HG02588 (cell line): ENCODE measurements around the gene METTL17.
"Not testable (repeated sequence)": the region's sequence is repeated elsewhere in the genome, so short reads cannot be mapped to it uniquely, and the experiment has no call there.

Experiments
- ATAC-seq: cut with Tn5 transposase; IDR thresholded peaks from one replicate; pipeline ENCODE4 v1.9.1; 2021; ENCODE audit warnings: mild to moderate bottlenecking, moderate library complexity; ENCODE audit not compliant: unreplicated experiment

Gene METTL17

DNA sequence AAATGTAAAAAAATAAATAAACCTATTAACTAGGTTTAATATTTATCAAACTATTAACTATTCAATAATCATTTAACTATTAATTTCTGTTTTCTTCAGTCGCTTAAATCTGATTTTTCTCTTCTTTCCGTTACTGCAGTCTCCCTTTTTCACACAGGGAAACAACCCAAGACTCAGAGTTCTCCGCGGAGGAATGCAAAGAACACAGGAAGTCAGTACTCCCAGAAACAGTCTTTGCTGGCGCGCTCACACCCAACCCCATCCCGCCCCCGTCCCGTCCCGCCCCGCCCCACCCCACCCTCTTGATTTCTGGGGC, 351 bp upstream of the METTL17 start:
- no peak for ATAC-seq

DNA sequence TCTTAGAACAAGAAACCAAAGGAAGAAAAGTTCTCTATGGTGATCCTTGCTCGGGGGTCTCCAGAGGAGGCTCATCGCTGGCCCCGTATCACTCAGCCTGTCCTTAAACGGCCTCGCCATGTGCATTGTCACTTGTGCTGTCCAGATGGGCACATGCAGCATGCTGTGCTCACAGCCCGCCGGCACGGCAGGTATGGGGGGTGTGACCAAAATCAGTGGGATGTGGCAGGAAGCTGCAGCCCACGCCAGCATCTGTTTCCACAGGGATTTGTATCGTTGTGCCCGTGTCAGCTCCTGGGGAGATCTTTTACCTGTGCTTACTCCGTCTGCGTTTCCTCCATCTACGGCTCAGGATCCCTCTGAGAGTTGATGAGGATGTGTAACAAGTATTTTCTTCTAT, 6.7 kb downstream of the METTL17 start:
- no peak for ATAC-seq

DNA sequence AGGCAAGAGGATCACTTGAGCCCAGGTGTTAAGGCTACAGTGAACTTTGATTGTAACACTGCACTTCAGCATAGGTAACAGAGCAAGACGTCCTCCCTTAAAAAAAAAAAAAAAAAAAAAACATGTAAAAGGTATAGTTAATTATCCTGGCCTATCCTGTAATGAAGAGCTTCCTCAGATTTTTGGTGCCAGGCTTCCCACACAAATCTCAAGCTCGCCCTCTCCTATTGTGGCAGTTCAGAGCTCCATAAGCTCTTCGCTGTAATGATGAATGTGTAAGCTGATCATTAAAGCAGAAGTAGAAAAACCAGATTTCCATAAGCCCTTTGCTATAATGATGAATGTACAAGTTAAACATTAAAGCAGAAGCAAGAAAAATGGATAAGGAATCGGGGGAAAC, 7.3 kb downstream of the METTL17 start:
- ATAC-seq = no peak

DNA sequence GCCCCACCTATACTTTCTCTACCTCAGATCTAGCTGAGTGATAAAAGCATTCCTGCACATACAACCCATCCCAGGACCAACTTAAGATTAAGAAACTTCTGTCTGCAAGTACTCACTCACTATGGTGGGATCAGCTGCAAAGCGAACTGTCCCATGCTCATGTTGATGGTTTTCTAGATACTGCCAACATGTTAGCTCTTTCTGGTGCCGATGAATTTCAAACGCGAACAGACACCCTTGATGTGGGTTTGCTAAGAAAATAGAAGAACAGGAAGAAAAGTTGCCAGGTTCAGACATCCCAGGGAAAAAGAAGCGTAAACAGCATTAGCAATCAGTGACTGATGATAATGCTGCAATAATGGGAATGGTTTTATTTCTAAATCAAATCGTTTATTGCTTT, 7.8 kb downstream of the METTL17 start:
- no peak for ATAC-seq

DNA sequence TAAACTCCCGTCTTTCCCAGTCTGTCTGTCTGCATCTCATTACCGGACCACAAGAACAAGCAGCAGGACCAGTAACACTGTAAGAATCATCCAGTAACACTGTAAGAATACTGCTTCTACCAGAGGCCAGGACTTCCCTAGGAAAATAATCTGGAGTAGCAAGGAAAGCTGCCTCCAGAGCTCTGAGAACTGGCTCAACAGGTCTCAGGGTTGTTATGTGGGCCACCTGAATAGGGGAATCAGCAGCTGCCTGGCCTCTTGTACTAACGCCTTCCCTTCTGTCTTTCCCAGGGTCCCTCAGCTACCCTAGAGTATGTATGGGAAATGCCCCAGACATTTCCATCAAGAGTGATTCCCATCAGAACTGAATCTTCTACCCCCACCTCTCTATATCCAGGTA, 8.4 kb downstream of the METTL17 start:
- no peak for ATAC-seq

DNA sequence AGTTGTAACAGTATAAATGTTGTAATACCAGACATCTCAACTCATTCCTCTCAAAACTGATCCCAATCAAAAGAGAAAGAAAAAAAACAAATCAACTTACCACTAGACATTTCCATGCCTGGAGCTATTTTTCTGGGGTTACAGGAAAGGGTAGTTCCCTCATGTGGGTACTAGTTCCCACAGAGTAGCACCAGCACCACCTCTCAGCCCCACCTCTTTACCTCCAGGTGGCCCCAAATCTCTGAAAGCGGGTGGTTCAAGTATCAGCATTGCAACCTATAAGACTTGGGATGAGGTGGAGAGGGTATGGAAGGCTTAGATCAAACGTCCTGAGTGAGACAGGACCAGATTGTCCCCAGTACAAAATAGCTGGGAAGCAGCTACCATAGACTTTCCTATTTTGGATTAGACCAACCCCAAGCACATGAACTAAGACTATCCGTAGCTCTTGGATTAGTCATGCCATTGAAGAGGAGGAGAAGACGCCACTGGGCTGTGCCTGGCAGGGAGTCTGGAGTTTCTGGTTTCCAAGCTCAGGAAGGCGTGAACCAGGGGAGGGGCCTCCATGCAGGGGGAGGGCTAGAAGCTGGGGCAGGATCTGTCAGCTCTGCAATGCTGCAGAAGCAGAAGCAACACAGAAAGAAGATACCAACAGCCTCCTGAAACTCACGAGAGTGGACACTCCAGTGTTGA, 9.0 kb downstream of the METTL17 start, which contains the start of gene SLC39A2:
TSS of gene SLC39A2 (plus strand) at position 620 of the 693 bp plus-strand sequence. CDS start 154 bp downstream, outside the sequence.
- no peak for ATAC-seq

DNA sequence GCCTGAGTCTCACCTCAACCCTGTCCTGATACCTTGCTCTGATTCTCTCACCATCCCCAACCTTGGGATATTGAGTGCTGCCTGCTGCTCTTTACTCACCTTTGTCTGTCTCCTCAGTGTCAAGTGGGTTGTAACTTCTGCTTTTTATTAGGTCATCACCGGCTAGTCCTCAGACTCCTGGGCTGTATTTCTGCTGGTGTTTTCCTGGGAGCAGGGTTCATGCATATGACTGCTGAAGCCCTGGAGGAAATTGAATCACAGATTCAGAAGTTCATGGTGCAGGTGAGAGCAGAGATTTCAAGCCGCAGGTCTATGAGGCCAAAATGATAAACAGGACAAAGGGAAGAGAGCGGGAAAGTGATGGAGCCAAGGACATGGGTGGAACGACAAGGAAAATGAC, 9.8 kb downstream of the METTL17 start:
- ATAC-seq = no peak

DNA sequence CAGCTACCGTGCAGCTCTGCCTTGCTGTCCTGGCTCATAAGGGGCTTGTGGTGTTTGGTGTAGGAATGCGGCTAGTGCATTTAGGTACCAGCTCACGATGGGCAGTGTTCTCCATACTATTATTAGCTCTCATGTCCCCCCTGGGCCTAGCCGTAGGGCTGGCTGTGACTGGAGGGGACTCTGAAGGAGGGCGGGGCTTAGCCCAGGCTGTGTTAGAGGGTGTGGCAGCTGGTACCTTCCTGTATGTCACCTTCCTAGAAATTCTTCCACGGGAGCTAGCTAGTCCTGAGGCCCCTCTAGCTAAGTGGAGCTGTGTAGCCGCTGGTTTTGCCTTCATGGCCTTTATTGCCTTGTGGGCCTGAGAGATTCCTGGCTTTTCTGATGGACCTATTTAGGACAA, 11.4 kb downstream of the METTL17 start:
- no peak for ATAC-seq

DNA sequence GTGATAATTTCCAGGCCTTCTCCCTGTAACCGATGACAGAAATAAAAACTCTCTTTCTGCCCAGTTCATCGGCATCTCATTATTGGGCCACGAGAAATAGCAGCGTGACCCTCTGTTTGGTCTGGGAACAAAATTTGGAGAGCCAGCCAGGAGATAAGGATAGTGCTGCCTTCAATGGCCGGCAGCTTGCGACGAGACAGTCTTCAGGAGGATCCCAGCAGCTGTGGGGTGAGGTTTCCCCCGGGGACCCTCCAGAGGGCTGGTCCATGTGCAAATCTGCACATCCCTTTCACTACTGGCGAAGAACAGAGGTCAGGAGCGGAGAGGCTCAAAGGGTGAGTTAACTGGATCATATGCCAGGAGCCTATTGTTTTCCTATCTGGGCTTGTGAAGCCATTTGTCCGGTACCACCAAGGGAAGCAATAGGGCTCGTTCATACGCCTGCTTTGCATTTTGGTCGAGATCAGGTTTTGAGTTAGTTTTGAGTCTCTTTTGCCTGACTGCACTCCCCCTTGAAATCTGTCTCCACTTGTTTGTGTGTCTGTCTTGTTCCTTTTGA, 14.1 kb downstream of the METTL17 start:
- no peak for ATAC-seq

DNA sequence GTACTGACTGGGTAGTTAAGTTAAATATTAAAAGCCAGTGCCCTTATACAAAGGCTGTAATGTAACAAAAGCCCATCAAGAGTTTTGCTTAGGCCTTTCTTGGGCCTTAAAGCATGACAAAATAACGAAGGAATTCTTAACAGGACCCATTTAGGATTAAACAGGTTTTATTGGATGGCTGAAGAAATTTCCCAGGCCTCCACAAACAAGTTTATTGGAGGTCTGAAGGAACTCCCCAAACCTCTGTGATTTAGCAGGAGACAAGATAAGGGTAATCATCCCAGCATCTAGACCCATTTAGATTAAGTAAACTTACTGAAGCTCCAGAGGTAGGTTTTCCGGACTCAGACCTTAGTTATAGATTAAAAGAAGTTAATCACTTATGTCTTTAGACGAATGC, 19.9 kb downstream of the METTL17 start:
- not testable (repeated sequence) for ATAC-seq

DNA sequence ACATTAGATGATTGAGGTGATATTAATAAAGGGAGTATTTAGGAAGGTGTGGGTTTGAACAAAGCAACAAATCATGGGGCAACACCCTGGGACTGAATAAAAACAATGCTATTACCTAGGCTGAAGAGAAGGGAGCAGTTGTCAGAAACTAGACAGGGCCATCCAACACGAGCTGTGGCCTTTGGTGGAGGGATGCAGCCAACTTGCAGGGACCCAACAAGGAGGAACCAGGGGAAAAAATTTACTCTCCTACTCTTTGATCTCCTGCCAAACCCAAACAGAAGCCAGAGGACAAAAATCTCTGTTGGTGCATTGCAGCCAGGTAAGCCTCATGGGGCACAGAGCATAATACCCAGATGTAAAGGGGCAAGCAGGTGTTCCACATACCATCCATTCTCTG, 21.4 kb downstream of the METTL17 start:
- no peak for ATAC-seq

DNA sequence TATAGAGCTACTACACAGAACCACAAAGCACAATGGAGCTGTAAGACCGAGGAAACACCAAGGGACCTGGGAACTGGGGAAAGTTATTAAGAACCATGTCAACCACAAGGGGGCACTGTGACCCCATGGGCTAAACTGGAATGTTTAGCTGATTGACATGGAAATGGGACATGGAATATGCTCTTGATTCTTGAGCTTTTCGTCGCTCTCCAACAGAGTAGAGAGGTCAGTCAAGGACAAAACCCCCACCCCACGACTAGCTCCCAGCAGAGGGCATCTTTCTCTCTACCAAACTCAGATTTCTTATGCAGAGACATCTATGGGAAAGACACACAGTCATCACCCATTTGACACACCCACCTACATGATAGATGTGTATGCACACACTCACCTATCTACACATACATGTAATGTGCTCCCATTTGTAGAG, 25.0 kb downstream of the METTL17 start:
- no peak for ATAC-seq

DNA sequence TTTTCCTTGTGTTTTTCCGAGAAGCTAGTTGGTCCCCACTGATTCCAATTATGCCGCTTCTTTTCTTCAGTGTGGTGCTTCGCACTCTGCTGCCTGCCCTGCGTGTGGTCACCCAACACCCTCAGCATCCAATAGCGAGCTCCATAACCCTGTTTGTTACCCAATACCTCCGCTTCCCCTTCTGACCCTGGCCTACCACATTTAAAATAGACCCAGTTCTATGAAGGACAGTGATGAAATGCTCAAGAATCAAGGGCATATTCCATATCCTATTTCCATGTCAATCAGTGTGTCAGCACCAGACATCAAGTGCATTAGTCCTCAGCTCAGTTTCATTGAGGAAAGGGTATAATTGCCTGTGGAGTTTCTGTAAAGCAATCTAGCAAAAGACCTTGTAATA, 25.5 kb downstream of the METTL17 start:
- ATAC-seq = no peak

DNA sequence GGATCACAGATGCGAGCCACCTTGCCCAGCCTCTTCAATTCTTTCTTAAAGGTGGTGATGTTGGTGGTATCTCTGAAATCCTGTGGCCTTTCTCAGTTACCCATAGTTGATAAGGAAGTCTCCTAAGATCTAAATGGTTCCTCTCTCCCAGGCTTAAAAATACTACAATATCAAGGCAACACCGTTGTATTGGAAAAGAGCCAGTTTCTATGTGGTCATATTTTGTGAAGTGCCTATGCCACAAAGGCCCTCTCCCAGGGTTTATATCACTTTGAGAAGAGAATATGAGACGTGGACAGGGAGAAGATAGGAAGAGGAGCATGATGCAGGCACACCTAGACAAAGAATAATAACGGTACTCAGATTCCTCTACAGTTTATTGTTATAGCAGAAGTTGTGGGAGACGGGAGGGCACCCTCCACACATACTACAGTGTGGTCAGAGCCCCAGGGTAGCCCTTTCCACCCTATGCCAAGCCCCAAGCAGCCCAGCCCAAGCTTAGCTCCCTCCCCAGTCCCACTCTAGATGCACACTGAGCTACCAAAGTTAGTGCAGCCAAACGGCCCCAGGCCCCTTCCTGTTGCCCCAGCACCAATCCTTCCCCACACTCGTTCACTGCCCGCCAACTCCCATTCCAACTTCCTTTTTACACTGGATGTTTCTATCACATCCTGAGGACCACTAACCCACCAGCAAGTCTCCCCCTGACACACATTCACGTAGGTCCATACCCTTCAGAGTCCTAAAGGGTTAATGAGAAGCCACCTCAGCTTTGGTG, 26.8 kb downstream of the METTL17 start:
- ATAC-seq = no peak

DNA sequence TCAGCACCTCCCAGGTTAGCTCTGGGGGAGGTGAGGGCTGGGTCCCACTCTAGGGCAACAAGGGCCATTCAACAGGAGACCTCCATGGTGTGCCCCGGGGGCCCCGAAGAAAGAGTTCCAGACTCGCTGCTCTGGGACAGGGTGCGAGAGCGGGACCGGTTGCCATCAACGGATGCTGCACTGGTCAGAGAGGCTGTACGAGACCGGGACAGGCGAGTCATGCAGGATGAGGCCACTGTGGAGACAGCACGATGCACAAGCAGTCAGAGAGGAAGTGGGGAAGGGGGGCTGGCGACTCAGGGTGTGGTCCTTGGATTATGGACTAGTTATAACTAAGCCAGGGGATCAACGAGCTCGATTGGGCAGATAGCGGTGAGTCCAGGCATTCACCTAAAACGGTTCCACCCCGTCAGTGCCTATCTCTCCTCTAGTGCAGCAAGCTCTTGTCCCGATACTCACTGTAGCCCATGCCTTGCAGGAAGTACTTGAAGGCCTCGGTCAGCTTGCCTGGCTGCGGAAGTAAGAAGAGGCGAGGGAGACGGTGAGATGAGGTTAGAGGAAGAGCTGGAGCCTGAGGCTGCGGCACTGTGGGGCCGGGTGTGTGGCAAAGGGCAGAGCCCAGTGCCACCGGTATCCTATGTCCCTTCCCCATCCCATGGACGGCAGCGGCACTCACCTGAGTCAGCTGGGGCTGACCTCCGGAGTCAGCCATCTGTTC, 27.9 kb downstream of the METTL17 start:
- ATAC-seq = no peak

DNA sequence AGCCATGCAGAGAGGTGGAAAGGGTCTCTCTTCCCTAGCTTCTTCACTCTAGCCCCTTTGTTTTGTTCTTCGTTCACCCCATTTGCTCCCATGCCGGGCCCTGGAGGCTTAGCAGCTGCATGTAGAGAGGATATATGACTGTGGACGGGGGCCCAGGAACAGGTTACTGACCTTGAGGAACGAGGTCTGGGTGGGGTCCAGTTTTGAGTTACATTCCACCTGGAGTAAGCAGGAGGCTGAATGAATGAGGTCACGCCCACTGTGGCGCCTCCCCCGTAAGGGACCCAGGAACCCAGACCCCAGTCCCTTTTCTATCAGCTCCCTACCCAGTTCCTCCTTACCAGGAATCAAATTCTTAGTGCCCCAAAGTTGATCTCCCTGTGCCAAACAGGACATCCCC, 28.5 kb downstream of the METTL17 start:
- no peak for ATAC-seq

DNA sequence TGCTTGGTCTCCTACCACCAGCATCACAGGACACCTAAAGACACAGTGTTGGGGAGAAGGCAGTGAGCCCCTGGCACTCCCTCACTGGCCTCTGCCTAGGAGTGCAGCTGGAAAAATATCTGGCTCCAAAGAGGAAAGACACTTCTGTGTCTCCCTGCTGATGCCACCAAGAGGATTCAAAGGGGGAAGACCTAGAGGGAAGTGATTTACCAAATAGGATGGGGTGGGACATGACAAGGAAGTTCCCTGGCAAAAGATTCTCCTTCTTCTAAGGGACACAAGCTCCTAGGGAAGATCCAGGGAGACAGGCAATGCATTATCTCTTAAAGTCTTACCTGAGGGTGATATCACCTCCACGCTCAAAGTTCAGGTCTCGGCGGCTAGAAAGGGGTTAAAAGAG, 29.0 kb downstream of the METTL17 start:
- no peak for ATAC-seq

DNA sequence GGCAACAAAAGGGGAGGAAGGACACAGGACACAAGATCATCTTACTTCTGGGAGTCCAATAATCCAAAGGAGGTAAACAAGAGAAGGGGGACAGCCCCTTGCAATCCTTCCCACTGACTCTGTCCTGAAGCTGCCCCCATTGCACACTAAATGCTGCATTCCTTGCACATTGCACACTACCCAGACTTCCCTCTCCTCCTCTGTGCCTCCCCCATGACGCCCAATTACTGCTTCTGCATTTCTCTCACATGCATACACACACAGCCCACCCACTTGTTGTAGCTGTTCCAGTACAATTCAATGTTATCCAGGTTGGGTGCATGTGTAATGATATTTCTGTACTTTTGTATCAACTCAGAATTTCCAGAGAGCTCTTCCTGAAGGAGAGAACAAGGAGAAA, 29.6 kb downstream of the METTL17 start:
- no peak for ATAC-seq

DNA sequence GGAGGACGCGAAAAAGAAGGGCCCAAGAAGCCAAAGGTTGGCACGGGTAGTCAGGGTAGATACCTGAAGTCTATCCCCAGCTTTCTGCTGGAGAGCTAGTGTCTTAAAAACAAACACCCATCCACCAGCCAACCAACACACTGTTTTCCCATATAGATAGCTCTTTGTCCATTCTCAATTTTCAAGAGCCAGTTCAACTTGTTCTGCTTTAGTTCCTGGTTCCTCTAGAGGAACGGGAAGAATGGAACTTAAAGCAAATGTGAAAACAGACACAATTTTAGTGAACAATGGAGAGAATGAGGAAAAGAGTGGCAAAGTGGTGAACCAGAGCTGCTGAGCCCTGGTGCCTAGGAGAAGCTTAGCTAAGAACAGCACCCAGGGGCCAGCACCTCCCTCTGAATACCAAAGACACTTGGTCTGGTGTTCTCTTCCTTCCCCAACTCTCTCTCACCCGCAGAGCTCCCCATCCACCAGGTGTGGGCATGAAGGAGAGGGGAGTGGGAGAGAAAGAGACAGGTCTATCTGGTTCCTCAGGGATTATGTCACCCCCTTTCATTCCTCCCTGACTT, 31.3 kb downstream of the METTL17 start:
- no peak for ATAC-seq

DNA sequence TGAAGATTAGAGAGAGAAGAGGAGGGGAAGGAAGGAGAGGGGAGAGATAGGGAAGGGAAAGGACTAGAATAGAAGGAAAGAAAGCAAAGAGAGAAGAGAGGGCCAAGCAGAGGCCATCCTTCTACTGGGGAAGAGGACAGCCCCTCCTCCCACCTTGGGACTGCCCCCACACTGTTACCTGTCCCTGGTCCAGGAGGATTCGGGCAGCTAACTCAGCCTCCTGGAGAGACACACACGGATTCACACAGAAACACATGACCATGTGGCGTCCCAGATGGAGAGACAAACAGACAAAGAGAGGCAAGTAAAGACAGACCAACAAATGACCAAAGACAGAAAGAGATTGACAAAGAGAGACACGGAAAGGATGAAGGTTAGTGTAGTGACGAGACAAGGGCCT, 32.9 kb downstream of the METTL17 start:
- no peak for ATAC-seq

DNA sequence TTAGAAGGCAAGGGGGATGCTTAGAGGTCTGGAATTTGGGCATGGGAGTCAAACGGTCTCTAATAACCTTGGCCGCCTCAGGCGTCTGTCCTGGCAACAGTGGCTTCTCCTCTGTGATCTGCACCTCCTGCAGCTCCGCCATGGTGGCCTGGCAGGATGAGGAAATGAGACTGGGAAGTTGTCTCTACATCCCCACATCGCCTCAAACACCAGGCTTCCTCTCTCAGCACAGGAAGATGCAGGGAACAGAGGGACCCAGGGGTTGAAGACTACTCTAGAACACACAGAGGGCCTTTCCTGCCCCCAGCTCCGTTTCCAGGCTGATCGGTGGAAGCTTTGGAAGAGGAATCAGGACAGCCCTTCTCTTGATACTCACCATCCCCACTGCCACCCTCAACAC, 33.4 kb downstream of the METTL17 start:
- ATAC-seq = no peak
